HG02571 (cell line): ENCODE data around the gene CCL5.
"Not testable (repeated sequence)": the region's sequence is repeated elsewhere in the genome, so short reads cannot be mapped to it uniquely, and the experiment has no call there.

Experiments
- ATAC-seq: cut with Tn5 transposase; IDR thresholded peaks from one replicate; pipeline ENCODE4 v1.9.1; 2021; ENCODE audit warnings: mild to moderate bottlenecking, moderate library complexity; ENCODE audit not compliant: unreplicated experiment

The CCL5 gene

GRCh38 chr17:35900280-35900679 lies 20.1 kb upstream of the CCL5 start:
- no peak for ATAC-seq

GRCh38 chr17:35898283-35899070 lies 18.3 kb upstream of the CCL5 start:
- no peak for ATAC-seq

- ATAC-seq: not testable (repeated sequence)
Observed at GRCh38 chr17:35897772-35898171, 17.6 kb upstream of the CCL5 start.

GRCh38 chr17:35895636-35896587 lies 15.8 kb upstream of the CCL5 start:
- no peak for ATAC-seq

- ATAC-seq: no peak
Observed at GRCh38 chr17:35894206-35894605, 14.0 kb upstream of the CCL5 start.

GRCh38 chr17:35893751-35894150 lies 13.6 kb upstream of the CCL5 start:
- ATAC-seq: no peak

- ATAC-seq: no peak
Observed at GRCh38 chr17:35892091-35893035, 12.2 kb upstream of the CCL5 start.

- ATAC-seq: no peak
Observed at GRCh38 chr17:35891269-35891668, 11.1 kb upstream of the CCL5 start.

- ATAC-seq: no peak
Observed at GRCh38 chr17:35890774-35891155, 10.6 kb upstream of the CCL5 start.

GRCh38 chr17:35889818-35890773 lies 9.9 kb upstream of the CCL5 start:
- ATAC-seq: no peak

GRCh38 chr17:35889241-35889640 lies 9.1 kb upstream of the CCL5 start:
- ATAC-seq: no peak

GRCh38 chr17:35878361-35878760 lies 1.8 kb downstream of the CCL5 start:
- ATAC-seq: no peak

GRCh38 chr17:35877345-35878029 lies 2.7 kb downstream of the CCL5 start:
- no peak for ATAC-seq

- ATAC-seq: no peak
Observed at GRCh38 chr17:35876534-35876933, 3.6 kb downstream of the CCL5 start.

GRCh38 chr17:35875800-35876139 lies 4.4 kb downstream of the CCL5 start:
- ATAC-seq: no peak

- ATAC-seq: no peak
Observed at GRCh38 chr17:35875072-35875799, 4.9 kb downstream of the CCL5 start.

- no peak for ATAC-seq
Observed at GRCh38 chr17:35872196-35872980, 7.8 kb downstream of the CCL5 start.
